Activated gamma-delta T cell treated with anti-CD3 and anti-CD28 coated beads, Interleukin-2, amount 50 U/mL, for 16 hours (primary cell): ENCODE measurements around the gene PARD3B.

ENCODE experiments used
- DNase-seq: peaks from one replicate; pipeline ENCODE4 v3.0.0-alpha.2; 2020; ENCODE audit warnings: low read depth

Gene PARD3B

DNA sequence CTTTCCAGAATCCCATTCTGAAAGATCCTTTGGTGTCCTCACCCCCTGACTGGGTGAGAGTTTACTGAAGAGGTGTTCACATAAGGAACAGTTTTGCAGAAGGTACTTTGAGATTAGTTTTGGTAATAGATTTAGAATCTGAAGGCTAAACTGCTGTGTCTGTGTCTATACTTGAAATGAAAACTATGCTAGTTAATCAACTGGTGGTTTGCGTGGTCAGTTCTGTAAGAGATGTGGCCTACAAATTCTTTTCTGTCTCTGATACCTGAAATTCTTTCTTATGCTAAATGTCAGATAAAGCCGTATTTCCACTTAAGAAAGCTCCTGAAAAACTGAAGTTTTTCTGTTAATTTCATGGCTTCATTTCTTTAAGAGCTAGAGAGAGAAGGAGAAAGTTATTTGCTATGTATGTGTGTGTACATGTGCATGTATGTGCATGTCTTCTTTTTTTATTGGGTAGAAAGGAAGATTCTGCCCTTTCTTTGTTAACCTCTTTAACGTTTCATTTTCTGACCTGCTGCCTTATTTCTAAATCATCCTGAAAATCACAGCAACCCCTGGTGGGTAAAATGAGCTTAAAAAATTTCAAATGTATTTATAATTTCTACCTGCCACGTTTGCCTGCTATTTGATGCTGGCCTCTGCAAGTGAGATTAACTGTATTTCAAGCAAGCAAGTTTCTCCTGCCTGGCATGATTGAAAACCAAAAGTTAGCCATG lies 585.0 kb downstream of the PARD3B start:
- DNase-seq = no peak

DNA sequence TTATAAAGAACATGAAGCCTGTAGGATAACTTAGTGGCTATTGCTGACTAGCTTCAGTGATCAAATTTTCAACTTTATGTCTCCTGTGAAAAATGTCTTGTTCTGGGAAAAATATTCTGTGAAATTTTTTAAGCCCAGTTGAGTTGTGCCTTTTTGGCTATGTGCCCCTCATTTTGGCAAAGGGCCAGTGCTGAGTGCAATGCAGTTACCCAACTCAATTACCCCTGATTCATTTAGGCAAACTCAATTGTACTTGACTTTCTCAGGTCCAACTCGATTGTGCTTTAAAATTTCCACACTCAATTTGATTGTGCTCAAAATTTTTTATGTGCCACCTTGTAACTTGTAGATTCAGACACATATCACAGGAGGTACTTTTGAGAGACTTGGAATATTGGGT lies 588.3 kb downstream of the PARD3B start:
- no peak for DNase-seq

DNA sequence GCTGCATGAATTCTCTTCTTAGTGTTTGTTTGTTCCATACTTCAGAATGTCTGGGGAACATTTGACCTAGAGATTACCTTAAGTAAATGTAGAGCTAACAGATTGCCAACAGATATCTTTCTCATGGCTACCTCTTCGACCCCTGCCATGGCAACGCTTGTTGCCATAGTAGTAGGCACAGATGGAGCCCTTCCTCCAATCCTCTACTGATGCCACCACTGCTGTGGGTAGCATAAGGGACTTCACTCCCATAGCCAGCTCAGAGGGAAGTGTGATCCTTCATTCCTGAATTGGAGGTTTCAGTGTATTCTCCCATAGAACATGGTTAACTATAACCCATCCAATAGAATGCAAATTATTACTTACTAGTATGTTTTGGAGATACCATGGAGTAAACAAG lies 593.5 kb downstream of the PARD3B start:
- no peak for DNase-seq

DNA sequence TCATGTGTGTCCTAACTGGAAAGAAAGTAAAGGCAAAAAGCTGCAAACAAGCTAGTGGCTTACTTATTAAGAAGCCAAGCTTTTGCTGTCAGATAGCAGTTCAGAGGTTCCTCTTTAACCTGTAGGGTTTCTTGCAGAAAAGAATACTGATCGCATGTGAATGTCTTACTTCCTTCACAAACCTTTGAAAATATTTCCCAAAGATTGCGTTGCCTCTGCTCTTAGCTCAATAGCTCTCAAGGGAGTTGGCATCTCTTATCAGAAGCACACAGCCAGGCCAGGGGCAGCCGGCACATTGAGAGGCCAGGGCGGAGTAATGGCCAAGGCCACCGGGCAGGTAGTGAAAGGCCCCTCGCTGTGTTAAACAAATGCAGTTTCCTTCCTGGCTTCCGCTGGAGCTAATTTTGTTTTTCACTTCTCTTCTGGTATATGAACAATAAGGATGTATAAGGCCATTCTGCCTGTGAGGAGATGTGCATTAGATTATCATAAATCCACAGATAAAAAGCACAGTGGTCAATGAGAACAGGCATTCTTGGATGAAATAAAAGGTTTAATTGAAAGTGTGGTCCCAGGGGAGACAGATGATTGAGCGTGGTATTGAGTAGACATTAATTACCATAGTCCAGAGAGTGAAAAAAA lies 594.7 kb downstream of the PARD3B start:
- DNase-seq = no peak

DNA sequence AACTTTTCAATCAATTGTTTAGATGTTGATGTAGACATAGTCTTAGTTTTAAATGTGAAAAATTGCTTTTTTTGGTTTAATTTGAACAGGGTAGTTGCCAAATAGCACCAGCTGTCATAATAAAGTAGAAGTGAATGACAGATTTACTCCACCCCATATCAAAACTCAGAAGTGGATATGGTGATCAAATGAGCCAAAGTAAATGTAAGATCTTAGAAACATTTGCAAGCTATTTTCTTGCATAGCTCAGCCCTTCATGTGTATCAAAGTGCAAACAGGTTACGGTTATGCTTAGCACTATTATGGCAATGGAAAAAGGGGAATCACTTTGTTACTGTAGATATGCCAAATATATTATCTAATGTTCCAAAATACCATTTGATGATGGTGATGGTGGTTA lies 596.1 kb downstream of the PARD3B start:
- DNase-seq = no peak

DNA sequence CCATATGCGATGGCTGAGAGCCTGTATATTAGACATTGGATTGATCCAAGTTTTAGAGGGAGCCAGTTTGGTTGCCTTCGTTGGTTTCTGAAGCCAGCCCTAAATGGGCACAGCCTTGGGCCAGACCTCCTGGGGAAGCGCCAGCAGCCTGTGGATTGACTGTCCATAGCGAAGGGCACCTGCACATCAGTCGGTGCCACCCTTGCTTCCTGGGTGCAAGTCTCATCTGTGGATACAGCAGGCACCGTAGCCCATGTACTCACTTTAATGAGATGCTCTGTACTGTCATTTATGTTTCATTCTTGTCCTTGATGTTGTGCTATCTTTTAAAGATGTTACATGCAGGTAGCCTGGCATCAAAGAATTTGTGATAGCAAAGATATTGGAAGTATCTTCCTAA lies 600.6 kb downstream of the PARD3B start:
- DNase-seq = no peak

DNA sequence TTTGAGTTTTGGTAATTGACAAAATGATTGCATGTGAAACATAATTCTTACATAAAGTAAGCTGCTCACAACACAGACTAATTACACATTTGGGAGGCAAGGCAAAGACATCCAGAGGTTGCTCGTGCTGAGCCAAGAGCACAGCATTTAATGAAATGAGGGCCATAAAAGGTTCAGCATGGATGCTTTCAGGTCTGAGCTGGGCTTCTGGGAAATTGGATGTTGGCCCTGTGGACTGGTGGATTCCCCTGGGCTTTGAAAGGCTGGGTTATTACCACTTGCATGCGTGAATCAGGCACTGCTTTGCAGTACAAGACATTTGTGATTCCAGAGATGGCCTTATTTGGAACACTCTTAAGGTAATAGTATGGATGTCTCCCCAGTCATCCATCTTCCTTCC lies 603.5 kb downstream of the PARD3B start:
- DNase-seq = no peak

DNA sequence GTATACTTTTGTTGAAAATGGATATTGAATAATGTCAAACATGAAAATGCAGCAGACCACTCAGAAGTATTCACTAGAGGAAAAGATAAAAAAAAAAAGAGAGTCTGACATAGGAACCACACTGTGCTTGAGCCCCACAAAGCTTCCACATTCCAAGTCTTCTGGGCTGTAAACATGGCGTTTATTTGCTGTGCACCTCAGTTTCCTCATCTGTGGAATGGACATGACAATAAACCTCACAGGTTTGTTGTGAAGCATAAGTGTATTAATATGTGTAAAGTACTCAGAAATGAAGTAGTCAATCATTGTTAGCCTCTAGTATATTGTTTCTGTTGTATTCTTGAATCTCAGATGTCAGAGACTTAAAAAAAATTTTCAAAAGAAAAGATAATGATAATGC lies 611.2 kb downstream of the PARD3B start:
- DNase-seq = no peak

DNA sequence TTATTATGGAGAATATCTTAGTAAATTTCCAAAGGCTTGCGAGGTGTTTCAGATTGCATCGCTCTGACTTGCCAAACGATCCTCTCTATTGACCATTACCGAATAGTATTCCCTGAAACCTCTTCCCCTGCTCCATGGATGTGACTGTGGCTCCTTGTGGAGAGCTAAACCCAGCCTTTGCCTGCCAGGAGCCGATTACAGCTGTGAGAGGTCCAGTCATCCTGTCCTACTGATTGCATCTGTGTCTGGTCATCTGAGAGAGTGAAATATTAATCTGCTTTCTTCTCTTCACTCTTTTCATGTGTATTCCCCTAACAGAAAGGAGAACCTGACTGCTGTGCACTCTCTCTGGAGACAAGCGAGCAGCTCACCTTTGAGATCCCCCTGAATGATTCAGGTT lies 613.1 kb downstream of the PARD3B start:
- no peak for DNase-seq

DNA sequence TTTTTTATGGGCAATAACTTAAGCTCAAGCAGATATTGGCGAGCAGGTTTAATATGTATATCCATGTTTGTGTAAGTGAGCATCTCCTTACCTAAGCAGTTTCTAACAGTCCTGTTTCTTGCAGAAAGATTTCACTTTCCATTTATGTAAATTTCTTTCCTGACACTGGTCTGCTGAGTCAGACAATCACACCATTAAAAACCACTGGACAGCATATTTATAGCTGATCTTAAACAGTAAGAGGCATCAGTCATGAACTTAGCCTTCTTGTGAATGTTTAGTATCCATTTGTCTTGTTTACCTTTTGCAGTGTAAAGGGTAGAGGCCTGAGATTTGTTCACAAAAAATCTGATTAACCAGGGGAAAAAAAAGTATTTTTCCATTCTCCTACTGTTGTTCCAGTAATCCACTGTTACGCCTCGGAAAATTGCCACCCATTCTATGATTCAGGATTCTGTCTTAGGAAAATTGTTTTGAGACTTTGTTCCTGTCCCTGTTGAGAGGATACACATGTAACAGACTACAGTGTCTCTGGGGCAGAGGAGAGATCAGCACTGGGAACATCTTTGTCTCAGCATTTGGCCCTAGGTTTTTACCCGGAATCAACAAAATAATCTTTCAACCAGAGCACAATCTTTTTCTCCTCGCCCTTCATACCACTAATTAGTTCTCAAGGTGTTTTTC lies 616.0 kb downstream of the PARD3B start:
- DNase-seq = no peak

DNA sequence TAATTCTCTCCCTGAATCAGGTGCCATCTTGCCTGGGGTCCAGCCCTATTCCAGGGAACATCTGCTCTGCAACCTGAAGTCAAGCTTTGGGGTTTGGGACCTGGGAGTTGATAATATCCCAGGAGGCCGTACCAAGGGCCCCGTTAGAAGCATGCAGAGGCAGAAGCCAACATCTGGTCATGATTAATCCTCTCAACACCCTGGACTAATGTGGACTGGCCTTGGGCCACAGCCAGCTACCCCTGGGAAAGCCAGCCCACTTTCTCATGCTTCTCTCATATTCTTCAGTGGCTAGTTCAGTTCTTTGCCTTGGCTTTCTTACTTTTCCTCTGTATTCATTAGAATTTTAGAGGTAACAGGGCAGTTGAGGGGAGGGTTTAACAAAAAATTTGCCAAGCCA lies 621.5 kb downstream of the PARD3B start:
- no peak for DNase-seq

DNA sequence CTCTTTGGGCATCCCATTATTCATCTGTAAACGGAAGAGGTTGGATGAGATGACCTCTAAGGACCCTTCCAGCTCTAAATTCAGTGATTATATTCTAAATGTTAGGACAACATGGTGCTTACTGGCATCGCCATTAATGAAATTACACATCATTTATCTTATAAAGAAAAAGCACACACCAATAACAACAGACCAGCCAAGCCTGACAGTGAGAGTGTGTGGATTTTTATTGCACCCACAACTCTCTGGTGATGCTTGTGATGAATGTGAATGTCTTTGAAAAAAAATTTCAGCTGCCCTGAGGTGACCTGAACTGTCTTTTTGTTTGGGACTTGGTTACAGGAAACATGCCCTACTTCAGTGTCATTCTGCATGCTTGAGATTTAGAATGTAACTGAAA lies 623.7 kb downstream of the PARD3B start:
- no peak for DNase-seq

DNA sequence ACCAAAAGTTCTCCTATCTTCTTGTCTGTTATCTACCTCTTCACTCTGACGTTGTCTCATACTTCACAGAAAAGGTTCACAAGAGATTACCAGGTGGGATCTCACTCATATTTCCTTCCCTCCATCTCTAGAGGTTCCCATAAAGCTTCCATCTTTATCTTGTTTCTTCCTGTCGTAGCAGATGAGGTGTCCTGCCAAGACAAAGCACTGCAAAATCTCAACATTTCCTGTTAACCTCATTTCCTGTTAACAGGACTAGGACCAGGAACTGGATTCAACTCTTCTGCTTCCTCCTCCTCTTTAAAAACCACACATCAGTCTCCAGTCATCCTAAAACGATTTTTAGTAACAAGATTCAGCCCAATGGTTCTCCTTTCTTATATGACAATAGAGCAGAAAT lies 624.2 kb downstream of the PARD3B start:
- no peak for DNase-seq

DNA sequence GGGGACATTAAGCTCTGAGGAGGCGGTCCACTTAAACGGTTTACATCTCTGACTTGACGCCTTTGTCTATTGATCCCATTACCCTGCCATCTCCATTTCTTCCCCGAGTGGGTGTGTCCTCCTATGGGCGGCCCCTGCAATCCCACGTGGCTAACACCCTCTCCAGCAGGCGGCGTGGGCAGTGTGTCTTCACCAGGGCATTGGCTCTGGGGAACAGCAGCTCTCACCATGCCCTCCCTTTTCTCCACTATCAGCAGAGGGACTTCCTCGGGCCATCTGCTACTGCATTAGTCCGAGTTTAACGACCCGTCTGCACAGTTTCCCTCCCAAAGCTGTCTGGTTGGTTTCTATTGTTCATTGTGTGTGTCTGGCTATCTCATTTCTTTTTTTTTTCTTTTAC lies 625.1 kb downstream of the PARD3B start:
- DNase-seq = no peak

DNA sequence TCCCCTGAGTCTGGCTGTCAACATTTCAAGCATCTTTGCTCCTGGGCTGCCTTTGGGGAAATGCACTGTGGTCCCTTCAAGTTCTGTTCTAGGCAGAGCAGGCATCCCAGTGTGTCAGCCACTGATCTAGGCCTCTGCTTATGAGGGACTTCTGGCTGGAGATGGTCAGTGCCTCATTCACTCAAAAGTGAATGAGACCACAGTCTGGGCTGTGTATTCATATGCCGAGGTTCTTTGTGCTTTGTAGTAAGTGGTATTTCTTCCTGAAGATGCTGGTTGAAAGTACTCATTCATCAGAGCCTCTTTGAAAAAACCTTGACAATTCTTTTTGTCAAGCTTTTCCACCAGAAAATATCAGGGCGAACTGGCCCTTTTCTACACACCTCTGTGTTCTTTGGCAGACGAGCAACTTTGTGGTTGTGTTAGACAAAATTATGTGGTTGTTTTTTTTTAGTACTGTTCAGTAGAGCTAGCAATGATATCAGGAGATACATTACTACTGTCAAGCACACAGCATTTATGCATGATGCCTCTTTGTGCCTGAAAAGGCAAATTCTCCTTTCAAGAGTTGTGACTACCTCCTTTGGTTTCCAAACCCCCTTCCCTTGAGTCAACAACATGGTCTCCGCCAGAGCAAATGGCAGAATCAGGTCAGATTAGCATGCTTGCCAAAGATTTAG lies 626.1 kb downstream of the PARD3B start:
- no peak for DNase-seq

DNA sequence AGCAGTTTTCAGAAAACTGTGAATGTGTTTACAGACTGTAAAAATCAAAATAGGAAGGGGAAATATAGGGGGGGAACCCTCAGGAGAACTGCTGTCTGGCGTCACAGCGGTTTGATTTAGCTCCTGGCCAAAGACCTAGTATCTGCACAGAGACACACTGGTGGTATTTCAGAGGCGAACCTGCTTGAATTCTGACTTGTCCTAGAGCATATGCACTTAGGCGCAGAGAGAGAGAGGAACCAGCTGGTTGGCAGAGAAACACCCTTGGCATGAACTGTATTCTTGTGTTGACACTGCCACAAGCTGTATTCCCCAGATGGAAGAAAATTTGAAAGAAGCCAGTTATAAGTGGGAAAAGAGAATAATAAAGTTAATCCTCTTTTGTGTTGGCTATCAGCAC lies 630.6 kb downstream of the PARD3B start:
- DNase-seq = no peak

DNA sequence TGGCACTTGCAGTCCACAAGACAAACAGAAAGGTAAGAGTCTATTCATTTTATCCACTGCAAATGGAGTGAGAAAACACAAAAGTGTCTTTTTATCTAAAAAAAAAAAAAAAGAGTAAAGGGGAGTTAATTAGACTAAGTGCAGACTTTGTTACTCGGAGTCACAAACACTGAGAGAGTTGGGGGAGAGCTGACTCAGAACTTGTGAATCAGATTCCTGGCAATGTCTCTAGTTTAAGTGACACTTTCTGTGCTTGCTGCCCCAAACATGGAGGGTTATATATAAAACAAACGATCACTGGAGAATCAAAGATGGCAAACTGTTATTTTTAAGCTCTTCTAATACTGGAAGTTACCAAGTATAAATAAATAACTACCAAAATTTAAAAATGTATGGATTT lies 631.3 kb downstream of the PARD3B start:
- no peak for DNase-seq

DNA sequence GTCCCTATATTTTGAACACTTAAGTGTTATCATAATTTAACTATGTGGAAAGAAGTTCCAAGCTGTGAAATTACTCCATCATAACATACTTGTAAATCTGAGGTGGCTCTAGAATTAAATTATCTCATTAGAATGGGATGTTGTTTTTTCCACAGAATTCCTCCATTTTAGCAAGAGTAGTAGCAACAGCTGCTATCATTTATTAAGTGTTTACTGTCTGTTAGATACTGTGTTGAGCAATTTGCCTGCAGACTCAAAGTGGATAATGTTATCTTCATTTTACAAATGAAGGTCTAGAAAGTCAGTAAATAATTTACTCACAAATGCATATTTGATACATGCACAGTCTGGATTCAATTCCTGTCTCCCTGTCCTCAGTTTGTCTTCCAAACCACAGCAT lies 632.3 kb downstream of the PARD3B start:
- DNase-seq = no peak

DNA sequence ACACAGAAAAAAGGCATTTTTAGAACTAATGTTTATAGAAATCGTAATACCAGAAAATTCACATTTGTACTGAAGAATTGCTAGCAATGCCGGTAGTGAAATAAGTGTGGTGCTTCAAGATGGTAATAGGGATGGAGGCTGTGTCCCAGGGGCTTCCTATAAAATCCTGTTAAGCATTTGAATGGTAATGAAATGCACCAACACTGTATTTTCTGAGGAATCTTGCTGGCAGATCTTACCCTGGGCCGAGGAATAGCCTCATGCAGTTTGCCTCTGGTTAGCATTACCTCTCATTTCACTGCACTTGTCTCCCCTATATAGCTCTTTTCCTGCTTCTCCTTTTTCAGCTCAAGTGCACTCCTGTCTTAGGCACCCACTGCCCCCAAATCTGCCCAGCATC lies 635.5 kb downstream of the PARD3B start:
- no peak for DNase-seq

DNA sequence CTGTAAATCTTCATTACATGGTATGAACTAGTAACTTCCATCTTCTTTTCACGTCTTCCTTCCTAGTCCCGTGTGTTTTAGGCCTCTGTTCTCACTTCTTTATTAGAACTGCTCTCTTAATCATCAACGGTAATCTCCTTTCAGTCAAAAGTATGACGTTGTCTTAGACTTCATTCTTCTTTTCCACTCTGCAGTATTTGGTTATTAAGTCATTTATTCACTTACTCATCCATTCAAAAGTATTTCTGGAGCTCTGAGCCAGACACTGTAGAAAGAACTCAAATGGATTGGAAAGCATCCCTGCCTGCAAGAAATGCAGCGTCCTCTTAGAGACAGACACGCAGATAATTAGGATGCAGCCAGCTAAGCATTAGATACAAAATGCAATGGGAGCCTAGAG lies 642.5 kb downstream of the PARD3B start:
- DNase-seq = no peak

DNA sequence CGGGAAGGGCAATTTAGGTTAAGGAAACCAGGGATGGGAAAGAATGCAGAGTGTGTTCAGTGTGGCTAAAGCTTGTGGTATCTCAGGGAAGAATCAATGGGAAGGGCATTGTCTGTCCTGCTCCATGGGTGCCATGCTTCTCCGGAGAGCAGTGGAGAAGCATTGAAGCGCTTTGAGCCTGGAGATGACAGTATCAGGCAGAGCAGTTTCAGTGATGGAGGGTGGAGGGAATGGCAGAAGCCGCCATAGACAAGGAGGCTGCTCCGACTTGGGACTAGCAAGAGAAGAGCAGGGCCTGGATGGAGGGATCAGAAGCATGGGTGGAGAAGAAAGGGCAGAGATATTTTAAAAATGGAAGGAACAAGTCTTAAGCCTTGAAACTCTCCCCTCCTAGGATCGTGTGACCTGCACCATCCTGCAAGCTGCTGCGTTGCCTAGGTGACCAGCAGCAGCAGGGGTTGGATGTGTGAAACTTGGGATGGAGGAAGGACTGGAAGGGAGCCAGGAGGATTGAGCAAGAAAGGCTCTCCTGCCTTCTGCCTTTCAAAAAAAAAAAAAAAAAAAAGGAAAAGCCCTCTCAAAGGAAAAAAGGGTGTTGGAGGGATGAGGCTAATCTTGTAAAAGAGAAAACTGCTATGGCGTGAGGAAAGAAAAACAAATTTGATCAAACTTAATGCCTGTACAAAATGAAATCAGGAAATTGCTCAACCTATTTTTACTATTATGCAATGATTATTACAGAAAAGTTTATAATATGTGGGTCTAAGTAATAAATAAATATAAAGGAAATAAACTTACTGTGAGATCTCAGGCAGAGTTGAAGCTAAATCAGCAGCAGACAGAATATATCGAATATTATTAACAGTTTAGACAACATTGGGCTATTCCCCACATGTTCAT lies 643.2 kb downstream of the PARD3B start:
- no peak for DNase-seq

DNA sequence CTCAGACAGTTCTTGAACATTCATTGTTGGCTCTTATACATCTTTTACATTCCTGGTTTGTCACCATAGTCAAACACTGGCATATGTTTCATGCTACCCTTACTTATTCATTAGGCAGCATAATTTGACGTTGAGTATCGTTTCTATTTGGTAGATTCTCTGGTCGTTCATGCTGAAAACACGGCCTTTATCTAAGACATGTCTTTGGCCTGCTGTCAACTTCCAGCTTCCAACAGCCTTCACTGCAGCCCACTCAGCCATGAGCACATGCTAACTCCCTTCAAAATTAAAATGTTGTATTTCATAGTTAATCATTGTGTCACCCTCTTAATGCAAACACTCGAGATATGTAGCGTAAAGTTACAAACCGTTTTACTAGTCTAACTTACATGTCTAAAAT lies 644.0 kb downstream of the PARD3B start:
- DNase-seq = no peak
